HEK293 (cell line): ENCODE results near the gene DCPS.

Experiments used
- CTCF ChIA-PET: fragments of 350-600 bp; formaldehyde crosslinking; extraction: SDS; loops from one replicate; lab custom pipeline; 2021; ENCODE audit warnings: antibody characterized with exemption; lab: Yijun Ruan, JAX
- POLR2A ChIA-PET: fragments of 300-600 bp; formaldehyde crosslinking; extraction: SDS; loops from one replicate; lab custom pipeline; 2020; ENCODE audit warnings: antibody characterized with exemption, inconsistent platforms; lab: Yijun Ruan, JAX
- H3K27ac ChIP-seq: fragments of 200-500 bp; sonication (Bioruptor generic); 2 replicates; pipeline ENCODE4 v1.5.1; 2014; ENCODE audit warnings: low read depth, low read length, control low read depth, inconsistent platforms; ENCODE audit errors: extremely low read depth
- H3K36me3 ChIP-seq, 2 experiments: fragments of 200-500 bp in 1 of 2; sonication (Bioruptor generic) in 1 of 2; 1 replicate in 1 of 2; 2 replicates in 1 of 2; pipeline ENCODE4 v1.5.1; 2014 to 2017; ENCODE audit warnings: inconsistent platforms in 2 of 2, low read length in 2 of 2; ENCODE audit not compliant: control insufficient read depth in 2 of 2, insufficient read depth in 1 of 2
- H3K4me1 ChIP-seq: fragments of 200-500 bp; sonication (Bioruptor generic); 2 replicates; pipeline ENCODE4 v1.5.1; 2014; ENCODE audit warnings: mild to moderate bottlenecking, low read length, inconsistent platforms; ENCODE audit not compliant: control insufficient read depth, insufficient read depth
- H3K4me3 ChIP-seq: 2 replicates; pipeline ENCODE4 v1.5.1; 2011; ENCODE audit warnings: low read depth, mild to moderate bottlenecking, control low read depth, low read length, moderate library complexity
- H3K9me3 ChIP-seq: fragments of 200-500 bp; sonication (Bioruptor generic); 2 replicates; pipeline ENCODE4 v1.5.1; 2014; ENCODE audit warnings: low read depth, low read length, inconsistent platforms; ENCODE audit not compliant: control insufficient read depth, insufficient read depth
- KLF7 ChIP-seq: fragments of 450-650 bp; formaldehyde crosslinking; IDR thresholded peaks from 2 replicates; pipeline ENCODE4 v1.5.1; 2016; ENCODE audit warnings: missing biosample characterization, missing genetic modification characterization, borderline replicate concordance
- MYNN ChIP-seq: fragments of 450-650 bp; formaldehyde crosslinking; IDR thresholded peaks from 2 replicates; pipeline ENCODE4 v1.5.1; 2016; ENCODE audit warnings: missing biosample characterization, missing genetic modification characterization, borderline replicate concordance
- RBAK ChIP-seq: fragments of 450-650 bp; formaldehyde crosslinking; IDR thresholded peaks from 2 replicates; pipeline ENCODE4 v1.5.1; 2016; ENCODE audit warnings: missing biosample characterization, missing genetic modification characterization
- SP3 ChIP-seq: fragments of 450-650 bp; formaldehyde crosslinking; IDR thresholded peaks from 2 replicates; pipeline ENCODE4 v1.5.1; 2016; ENCODE audit warnings: missing biosample characterization, missing genetic modification characterization
- TRIM28 ChIP-seq: IDR thresholded peaks from 2 replicates; pipeline ENCODE4 v1.6.1; 2011; ENCODE audit warnings: low read length, control low read depth, borderline replicate concordance
- ZBTB20 ChIP-seq: fragments of 450-650 bp; formaldehyde crosslinking; IDR thresholded peaks from 2 replicates; pipeline ENCODE4 v1.5.1; 2016; ENCODE audit warnings: missing biosample characterization, missing genetic modification characterization
- ZBTB48 ChIP-seq: fragments of 450-650 bp; formaldehyde crosslinking; IDR thresholded peaks from 2 replicates; pipeline ENCODE4 v1.5.1; 2016; ENCODE audit warnings: missing biosample characterization, missing genetic modification characterization
- ZBTB8A ChIP-seq: fragments of 450-650 bp; formaldehyde crosslinking; IDR thresholded peaks from 2 replicates; pipeline ENCODE4 v1.5.1; 2016; ENCODE audit warnings: missing biosample characterization, missing genetic modification characterization
- ZFP41 ChIP-seq: fragments of 450-650 bp; formaldehyde crosslinking; IDR thresholded peaks from 2 replicates; pipeline ENCODE4 v1.5.1; 2016; ENCODE audit warnings: missing biosample characterization, missing genetic modification characterization, borderline replicate concordance
- ZNF23 ChIP-seq: fragments of 450-650 bp; formaldehyde crosslinking; IDR thresholded peaks from 2 replicates; pipeline ENCODE4 v1.5.1; 2016; ENCODE audit warnings: missing biosample characterization, missing genetic modification characterization, borderline replicate concordance
- ZNF501 ChIP-seq: fragments of 450-650 bp; formaldehyde crosslinking; IDR thresholded peaks from 2 replicates; pipeline ENCODE4 v1.5.1; 2016; ENCODE audit warnings: missing biosample characterization, missing genetic modification characterization
- ZNF544 ChIP-seq: fragments of 450-650 bp; formaldehyde crosslinking; IDR thresholded peaks from 2 replicates; pipeline ENCODE4 v1.5.0; 2017; ENCODE audit warnings: missing biosample characterization, missing genetic modification characterization
- ZNF571 ChIP-seq: fragments of 450-650 bp; formaldehyde crosslinking; IDR thresholded peaks from 2 replicates; pipeline ENCODE4 v1.5.0; 2017; ENCODE audit warnings: missing biosample characterization, missing genetic modification characterization
- ZSCAN16 ChIP-seq: fragments of 450-650 bp; formaldehyde crosslinking; IDR thresholded peaks from 2 replicates; pipeline ENCODE4 v1.5.1; 2016; ENCODE audit warnings: missing biosample characterization, missing genetic modification characterization
- TF ChIP-seq, protein P1 (sequence below): fragments of 450-650 bp; formaldehyde crosslinking; IDR thresholded peaks from 2 replicates; pipeline ENCODE4 v1.5.1; 2016; ENCODE audit warnings: missing biosample characterization, missing genetic modification characterization
- TF ChIP-seq, protein P2 (sequence below): fragments of 450-650 bp; formaldehyde crosslinking; IDR thresholded peaks from 2 replicates; pipeline ENCODE4 v1.5.1; 2016; ENCODE audit warnings: missing biosample characterization, missing genetic modification characterization, low read depth
- TF ChIP-seq, protein P3 (sequence below): fragments of 450-650 bp; formaldehyde crosslinking; IDR thresholded peaks from 2 replicates; pipeline ENCODE4 v1.5.1; 2016; ENCODE audit warnings: missing biosample characterization, missing genetic modification characterization
- TF ChIP-seq, protein P4 (sequence below): fragments of 450-650 bp; formaldehyde crosslinking; IDR thresholded peaks from 2 replicates; pipeline ENCODE4 v1.5.1; 2016; ENCODE audit warnings: missing biosample characterization, missing genetic modification characterization
- TF ChIP-seq, protein P5 (sequence below): IDR thresholded peaks from 2 replicates; pipeline ENCODE4 v1.6.1; 2011; ENCODE audit warnings: mild to moderate bottlenecking, low read depth, low read length, borderline replicate concordance
- TF ChIP-seq, protein P6 (sequence below): fragments of 450-650 bp; formaldehyde crosslinking; IDR thresholded peaks from 2 replicates; pipeline ENCODE4 v1.5.1; 2016; ENCODE audit warnings: missing biosample characterization, missing genetic modification characterization

Gene DCPS

DNA sequence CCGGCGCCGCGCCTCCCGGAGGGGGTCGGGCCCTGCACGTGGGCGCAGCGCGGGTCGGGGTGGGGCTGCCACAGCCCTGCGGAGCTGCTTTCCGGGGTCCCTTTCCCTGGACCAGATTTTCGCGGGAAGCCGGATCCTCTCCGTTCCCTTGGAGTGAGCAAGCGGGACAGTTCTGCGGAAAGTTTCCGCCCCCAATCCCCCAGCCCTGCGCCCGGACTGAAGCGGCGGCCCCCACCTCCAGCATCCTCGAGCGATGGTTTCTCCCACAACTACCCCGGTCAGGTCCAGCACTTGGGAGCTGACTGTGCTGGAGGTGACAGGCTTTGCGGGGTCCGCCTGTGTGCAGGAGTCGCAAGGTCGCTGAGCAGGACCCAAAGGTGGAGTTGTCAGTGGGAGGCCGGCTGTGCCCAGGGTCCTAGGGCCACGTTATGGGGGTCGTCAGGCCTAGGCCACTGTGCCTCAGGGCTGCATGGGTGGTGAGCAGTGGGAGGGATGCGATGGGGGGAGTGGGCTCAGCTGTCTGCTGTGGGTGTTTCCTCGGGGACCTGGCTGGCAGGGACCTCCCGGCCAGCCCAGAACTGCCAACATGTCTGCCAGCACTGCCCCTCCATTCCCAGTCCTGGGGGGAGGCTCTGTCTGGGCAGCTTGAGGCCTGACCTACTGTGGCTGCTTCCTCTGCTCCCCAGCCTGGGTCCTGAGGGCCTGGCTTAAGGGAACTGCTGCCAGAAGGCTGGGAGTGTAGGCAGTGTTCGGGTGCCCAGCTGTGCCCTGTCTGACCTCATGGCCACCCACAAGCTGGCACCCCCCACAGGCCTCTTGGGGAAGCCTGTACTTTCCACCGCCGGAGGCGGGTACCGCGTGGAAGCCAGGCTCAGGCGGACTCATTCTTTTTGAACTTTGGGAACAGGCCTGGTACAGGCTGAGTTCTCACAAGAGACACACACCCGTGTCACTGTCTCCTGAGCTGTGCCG is 52.4 kb downstream of the DCPS start (continued):
- TF ChIP-seq, protein P1, sequence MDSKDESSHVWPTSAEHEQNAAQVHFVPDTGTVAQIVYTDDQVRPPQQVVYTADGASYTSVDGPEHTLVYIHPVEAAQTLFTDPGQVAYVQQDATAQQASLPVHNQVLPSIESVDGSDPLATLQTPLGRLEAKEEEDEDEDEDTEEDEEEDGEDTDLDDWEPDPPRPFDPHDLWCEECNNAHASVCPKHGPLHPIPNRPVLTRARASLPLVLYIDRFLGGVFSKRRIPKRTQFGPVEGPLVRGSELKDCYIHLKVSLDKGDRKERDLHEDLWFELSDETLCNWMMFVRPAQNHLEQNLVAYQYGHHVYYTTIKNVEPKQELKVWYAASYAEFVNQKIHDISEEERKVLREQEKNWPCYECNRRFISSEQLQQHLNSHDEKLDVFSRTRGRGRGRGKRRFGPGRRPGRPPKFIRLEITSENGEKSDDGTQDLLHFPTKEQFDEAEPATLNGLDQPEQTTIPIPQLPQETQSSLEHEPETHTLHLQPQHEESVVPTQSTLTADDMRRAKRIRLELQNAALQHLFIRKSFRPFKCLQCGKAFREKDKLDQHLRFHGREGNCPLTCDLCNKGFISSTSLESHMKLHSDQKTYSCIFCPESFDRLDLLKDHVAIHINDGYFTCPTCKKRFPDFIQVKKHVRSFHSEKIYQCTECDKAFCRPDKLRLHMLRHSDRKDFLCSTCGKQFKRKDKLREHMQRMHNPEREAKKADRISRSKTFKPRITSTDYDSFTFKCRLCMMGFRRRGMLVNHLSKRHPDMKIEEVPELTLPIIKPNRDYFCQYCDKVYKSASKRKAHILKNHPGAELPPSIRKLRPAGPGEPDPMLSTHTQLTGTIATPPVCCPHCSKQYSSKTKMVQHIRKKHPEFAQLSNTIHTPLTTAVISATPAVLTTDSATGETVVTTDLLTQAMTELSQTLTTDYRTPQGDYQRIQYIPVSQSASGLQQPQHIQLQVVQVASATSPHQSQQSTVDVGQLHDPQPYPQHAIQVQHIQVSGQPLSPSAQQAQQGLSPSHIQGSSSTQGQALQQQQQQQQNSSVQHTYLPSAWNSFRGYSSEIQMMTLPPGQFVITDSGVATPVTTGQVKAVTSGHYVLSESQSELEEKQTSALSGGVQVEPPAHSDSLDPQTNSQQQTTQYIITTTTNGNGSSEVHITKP (tag by site-specific recombination) = peak; percentile 88
- no peak for TF ChIP-seq SP3
- no peak for TF ChIP-seq RBAK (tag by site-specific recombination)
- no peak for TF ChIP-seq KLF7 (tag by site-specific recombination)
- TF ChIP-seq ZFP41 = no peak
- TF ChIP-seq ZBTB20 (tag by site-specific recombination) = 0 out of 2 replicates have a peak, but pooled peaks have one; percentile 18
- TF ChIP-seq, protein P2, sequence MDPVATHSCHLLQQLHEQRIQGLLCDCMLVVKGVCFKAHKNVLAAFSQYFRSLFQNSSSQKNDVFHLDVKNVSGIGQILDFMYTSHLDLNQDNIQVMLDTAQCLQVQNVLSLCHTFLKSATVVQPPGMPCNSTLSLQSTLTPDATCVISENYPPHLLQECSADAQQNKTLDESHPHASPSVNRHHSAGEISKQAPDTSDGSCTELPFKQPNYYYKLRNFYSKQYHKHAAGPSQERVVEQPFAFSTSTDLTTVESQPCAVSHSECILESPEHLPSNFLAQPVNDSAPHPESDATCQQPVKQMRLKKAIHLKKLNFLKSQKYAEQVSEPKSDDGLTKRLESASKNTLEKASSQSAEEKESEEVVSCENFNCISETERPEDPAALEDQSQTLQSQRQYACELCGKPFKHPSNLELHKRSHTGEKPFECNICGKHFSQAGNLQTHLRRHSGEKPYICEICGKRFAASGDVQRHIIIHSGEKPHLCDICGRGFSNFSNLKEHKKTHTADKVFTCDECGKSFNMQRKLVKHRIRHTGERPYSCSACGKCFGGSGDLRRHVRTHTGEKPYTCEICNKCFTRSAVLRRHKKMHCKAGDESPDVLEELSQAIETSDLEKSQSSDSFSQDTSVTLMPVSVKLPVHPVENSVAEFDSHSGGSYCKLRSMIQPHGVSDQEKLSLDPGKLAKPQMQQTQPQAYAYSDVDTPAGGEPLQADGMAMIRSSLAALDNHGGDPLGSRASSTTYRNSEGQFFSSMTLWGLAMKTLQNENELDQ (tag by site-specific recombination) = no peak
- TF ChIP-seq, protein P3, sequence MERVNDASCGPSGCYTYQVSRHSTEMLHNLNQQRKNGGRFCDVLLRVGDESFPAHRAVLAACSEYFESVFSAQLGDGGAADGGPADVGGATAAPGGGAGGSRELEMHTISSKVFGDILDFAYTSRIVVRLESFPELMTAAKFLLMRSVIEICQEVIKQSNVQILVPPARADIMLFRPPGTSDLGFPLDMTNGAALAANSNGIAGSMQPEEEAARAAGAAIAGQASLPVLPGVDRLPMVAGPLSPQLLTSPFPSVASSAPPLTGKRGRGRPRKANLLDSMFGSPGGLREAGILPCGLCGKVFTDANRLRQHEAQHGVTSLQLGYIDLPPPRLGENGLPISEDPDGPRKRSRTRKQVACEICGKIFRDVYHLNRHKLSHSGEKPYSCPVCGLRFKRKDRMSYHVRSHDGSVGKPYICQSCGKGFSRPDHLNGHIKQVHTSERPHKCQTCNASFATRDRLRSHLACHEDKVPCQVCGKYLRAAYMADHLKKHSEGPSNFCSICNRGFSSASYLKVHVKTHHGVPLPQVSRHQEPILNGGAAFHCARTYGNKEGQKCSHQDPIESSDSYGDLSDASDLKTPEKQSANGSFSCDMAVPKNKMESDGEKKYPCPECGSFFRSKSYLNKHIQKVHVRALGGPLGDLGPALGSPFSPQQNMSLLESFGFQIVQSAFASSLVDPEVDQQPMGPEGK (tag by site-specific recombination) = peak; percentile 28
- TF ChIP-seq TRIM28 = no peak
- TF ChIP-seq ZBTB48 (tag by site-specific recombination) = 0 out of 2 replicates have a peak, but pooled peaks have one; percentile 41

DNA sequence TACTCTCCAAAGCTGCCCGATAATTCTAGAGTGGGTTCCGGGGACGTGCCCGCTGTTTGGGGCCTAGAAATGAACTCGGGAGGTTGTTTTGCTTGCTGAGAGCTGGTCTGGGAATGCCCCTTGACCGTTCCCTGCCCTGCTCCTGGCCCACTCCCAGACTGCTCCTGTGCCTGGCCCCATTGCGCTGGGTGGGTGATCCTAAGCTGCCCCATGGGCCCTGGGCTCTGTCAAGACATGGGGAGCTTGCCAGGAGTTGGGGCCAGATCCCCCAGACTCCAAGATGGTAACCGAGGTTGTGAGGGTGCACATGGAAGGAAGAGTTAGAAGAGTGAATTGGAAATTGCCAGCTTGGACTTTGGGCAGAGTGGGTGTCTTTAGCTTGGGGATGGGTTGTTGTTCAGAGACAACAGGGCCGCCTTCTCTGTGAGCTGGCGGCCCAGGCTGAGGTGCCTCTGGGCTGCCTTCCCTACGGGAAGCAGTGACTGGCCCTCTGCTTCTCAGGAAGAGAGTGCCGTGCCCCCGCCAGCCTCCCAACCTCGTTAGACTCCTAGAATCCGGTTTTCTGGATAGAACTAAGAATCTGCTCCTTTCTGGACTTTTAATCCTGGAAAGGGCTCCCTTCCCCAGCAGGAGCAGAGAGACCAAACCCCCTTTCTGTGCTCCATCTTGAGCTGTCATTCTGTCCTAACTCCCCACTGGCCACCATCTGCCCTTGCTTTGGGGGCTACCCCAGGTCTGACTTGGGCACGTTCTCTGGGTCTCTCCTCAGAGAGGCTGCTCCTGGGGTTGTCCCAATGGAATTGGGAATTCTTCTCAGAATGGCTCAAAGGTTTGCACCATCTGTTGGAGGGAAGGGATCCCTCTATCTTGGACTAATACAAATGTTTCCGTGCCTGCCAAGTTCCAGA is 53.4 kb downstream of the DCPS start:
- CTCF ChIA-PET = interaction anchor here (1.7 kb wide), 1 partner anchor 123 kb away, joined by 5 read pairs; no protein-coding TSS in a partner anchor
- no peak overlapping the region for H3K27ac ChIP-seq
- POLR2A ChIA-PET = no interaction called here
- no peaks in the 10 kb centered on the region for H3K9me3 ChIP-seq
- no peak overlapping the region for H3K4me3 ChIP-seq
- peaks cover 0 to 3% of the 10 kb centered on the region in 2 experiments; a peak in 1 of 3 replicates for H3K36me3 ChIP-seq
- H3K4me1 ChIP-seq = no peaks in the 10 kb centered on the region
- TF ChIP-seq ZBTB8A (tag by site-specific recombination) (no peak), ZNF23 (no peak), ZNF501 (no peak), ZNF571 (tag by site-specific recombination) (no peak), ZNF544 (no peak), ZFP41 (no peak), MYNN (tag by site-specific recombination) (no peak), ZSCAN16 (tag by site-specific recombination) (no peak)
- TF ChIP-seq, protein P4, sequence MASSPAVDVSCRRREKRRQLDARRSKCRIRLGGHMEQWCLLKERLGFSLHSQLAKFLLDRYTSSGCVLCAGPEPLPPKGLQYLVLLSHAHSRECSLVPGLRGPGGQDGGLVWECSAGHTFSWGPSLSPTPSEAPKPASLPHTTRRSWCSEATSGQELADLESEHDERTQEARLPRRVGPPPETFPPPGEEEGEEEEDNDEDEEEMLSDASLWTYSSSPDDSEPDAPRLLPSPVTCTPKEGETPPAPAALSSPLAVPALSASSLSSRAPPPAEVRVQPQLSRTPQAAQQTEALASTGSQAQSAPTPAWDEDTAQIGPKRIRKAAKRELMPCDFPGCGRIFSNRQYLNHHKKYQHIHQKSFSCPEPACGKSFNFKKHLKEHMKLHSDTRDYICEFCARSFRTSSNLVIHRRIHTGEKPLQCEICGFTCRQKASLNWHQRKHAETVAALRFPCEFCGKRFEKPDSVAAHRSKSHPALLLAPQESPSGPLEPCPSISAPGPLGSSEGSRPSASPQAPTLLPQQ (tag by site-specific recombination) = no peak
- TF ChIP-seq, protein P5, sequence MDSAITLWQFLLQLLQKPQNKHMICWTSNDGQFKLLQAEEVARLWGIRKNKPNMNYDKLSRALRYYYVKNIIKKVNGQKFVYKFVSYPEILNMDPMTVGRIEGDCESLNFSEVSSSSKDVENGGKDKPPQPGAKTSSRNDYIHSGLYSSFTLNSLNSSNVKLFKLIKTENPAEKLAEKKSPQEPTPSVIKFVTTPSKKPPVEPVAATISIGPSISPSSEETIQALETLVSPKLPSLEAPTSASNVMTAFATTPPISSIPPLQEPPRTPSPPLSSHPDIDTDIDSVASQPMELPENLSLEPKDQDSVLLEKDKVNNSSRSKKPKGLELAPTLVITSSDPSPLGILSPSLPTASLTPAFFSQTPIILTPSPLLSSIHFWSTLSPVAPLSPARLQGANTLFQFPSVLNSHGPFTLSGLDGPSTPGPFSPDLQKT = no peak
- TF ChIP-seq, protein P6, sequence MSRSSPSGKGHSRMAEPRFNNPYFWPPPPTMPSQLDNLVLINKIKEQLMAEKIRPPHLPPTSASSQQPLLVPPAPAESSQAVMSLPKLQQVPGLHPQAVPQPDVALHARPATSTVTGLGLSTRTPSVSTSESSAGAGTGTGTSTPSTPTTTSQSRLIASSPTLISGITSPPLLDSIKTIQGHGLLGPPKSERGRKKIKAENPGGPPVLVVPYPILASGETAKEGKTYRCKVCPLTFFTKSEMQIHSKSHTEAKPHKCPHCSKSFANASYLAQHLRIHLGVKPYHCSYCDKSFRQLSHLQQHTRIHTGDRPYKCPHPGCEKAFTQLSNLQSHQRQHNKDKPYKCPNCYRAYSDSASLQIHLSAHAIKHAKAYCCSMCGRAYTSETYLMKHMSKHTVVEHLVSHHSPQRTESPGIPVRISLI = no peak
- TF ChIP-seq, all 188 proteins: peak for 0
